CD4-positive, alpha-beta T cell treated with Interleukin-2 at 100 ng/mL for 4 hours (primary cell): Measurements from ENCODE around the gene RAI14.
"Not testable (repeated sequence)": the region's sequence is repeated elsewhere in the genome, so short reads cannot be mapped to it uniquely, and the experiment has no call there.

Source experiments
- DNase-seq: peaks from one replicate; pipeline ENCODE4 v3.0.0-alpha.2; 2020; ENCODE audit warnings: low spot score

RAI14 gene

GRCh38 chr5:34770486-34770885 lies 114.4 kb downstream of the RAI14 start:
- DNase-seq, result no peak

DNA sequence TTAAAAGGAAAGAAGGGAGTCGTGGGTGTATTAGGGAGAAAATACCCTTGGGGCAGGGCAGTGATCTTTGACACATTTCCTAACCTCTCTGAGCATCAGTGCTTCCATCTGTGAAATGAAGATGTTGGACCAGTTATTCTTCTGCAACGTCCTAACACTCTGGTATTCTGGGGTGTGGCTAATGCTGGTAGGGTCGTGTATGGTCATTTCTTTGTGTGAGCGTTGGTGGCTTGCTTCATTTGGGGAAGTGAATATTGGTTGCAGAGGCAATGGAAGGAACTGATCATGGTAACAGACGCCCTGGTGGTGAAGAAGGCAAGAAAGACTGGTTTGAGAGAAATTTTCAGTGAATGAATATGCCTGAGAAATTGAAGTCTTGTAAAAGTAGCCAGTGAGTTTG lies 114.9 kb downstream of the RAI14 start:
- no peak for DNase-seq

DNA sequence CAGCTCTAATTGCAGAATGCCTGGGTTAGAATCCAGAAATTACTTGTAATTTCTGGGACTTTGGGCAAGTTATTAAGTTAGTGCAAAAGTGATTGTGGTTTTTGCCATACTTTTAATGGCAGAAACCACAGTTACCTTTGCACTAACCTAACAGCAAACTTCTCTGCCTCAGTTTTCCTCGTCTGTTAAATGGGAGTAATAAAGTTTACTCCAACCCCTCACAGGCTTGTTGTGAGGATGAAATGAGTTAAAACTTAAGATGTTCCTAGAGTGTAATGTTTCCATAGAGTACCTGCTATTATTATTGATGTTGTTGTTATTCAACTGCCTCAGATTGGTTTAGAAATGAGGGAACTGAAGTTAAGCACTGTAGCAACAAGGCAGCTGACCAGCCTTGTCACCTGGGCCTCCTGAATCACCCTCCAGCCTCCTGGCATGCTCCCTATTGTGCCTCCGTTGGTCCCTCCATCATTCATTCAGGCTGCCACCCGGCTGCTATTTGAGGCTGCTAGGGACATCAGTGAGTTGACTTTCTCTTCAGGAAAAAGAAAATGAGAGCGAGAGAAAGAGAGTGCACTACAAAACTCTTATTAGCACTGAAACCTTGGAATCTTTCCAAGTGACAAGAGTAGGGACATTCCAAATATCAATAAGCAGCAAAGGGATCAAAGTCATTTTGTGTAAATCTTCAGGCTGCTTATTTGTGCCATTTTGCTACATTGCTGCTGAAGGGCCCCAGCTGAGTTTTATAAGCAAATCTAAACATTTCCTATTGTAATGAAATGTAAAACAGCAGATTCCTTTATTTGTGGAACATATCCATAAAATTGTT lies 116.4 kb downstream of the RAI14 start:
- DNase-seq, result no peak

DNA sequence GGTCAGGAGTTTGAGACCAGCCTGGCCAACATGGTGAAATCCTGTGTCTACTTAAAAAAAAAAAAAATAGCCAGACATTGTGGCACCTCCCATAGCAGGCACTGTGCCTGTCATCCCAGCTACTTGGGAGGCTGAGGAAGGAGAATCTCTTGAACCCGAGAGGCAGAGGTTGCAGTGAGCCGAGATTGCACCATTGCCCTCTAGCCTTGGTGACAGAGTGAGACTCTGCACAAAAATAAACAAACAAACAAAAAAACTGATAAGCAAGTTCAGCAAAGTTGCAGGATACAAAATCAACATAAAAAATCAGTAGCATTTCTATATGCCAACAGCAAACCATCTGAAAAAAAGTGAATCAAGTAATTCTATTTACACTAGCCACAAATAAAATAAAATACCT lies 118.0 kb downstream of the RAI14 start:
- DNase-seq, result no peak

DNA sequence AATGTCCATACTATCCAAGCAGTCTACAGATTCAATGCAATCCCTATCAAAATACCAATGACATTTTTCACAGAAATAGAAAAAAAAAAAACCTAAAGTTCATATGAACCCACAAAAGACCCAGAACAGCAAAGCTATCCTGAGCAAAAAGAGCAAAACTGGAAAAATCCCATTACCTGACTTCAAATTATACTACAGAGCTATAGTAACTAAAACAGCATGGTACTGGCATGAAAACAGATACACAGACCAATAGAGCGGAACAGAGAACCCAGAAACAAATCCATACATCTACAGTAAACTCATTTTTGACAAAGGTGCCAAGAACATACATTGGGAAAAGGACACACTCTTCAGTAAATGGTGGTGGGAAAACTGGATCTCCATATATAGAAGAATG lies 118.5 kb downstream of the RAI14 start:
- not testable (repeated sequence) for DNase-seq

DNA sequence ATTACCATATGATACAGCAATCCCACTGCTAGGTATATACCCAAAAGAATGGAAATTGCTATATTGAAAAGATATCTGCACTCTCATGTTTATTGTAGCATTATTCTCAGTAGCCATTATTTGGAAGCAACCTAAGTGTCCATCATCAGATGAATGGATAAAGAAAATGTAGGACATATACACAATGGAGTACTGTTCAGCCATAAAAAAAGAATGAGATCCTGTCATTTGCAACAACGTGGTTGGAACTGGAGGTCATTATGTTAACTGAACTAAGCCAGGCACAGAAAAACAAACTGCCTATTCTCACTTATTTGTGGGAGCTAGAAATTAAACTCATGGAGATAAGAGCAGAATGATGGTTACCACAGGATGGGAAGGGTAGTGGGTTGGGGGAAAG lies 119.8 kb downstream of the RAI14 start:
- DNase-seq, result no peak

- no peak for DNase-seq
Measured at GRCh38 chr5:34778091-34778850, 122.1 kb downstream of the RAI14 start.

DNA sequence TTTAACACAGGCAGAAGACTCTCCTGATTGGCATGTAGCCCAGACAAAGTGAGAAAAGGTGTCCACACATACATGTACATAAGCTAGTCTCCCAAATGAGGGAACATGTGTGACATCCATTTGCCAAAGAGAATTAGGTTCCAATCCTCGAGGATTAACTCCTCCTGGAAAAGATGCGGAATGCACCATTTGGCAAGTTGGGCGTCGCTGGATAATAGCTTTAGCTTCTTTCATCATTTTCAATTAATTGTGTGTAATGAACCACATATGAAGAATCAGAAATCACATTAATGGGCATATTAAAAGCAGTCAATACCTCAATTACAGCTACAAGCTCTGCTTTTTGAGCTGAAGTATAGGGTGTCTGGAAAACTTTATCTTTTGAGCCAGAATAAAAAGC lies 127.8 kb downstream of the RAI14 start:
- not testable (repeated sequence) for DNase-seq

- no peak for DNase-seq
Measured at GRCh38 chr5:34787035-34787434, 130.9 kb downstream of the RAI14 start.

GRCh38 chr5:34789021-34789531 lies 132.9 kb downstream of the RAI14 start:
- no peak for DNase-seq

DNA sequence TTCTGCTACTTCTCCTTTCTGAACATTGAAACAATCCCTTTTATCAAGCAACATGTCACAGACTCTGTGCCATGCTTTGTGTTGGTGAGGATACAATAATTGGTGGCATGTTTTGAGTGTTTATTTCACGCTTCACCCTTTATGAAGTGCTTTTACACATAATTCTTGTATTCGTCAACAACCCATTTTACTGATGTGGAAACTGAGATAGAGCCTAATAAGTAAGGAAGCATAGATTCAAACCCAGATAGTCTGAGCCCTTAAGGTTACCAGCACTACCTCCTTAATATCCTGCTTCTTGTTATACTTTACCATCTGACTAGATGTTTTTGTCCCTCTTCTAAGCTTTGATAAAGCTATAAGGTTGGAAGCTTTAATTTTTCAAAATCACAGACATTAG lies 133.5 kb downstream of the RAI14 start:
- no peak for DNase-seq

DNA sequence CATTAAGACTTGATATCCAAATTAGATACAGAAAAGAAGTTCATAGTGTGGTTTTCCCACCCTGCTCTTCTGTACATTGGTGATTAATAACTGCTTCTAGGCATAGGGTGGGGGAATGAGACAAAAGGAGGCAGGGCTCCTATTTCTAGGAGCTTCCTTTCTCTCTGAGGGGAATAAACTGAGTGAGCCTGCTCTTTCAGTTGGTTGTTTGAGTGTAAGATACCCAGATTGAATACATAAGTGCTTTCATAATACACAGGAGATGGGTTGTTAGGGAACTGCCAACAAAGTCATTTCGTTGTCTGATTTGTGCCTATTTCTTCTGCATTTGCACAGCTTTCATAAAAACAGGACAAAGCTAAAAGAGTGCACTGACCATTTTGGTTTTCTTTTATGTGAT lies 133.9 kb downstream of the RAI14 start:
- DNase-seq, result no peak

DNA sequence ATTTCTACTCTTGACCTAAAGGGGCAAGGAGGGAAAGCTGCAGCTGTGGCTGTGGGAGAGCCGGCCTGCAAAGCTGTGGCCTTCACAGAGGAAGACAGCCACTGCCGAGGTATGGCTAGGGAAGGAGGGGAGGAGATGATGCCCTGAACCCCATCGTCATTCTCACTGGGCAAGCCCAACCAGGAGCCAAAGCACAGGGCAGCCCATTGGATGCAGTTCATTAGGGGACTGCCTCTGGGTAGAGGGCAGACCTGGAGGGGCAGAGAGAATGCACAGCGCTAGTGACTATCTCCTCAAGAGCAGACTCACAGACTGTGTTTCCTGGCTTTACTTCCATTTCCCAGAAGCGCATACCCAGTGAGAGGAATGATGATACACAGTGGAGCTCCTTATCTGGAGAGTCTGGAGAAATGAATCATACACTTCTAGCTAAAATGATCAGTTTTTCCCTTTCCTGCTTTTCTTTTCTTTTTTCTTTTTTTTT lies 135.7 kb downstream of the RAI14 start:
- no peak for DNase-seq

GRCh38 chr5:34802834-34803563 lies 146.9 kb downstream of the RAI14 start:
- DNase-seq, result no peak

GRCh38 chr5:34803974-34804732 lies 148.0 kb downstream of the RAI14 start:
- DNase-seq, result no peak

- DNase-seq, result no peak
Measured at GRCh38 chr5:34804913-34805312, 148.8 kb downstream of the RAI14 start.

- DNase-seq, result no peak
Measured at GRCh38 chr5:34806532-34806931, 150.4 kb downstream of the RAI14 start.

DNA sequence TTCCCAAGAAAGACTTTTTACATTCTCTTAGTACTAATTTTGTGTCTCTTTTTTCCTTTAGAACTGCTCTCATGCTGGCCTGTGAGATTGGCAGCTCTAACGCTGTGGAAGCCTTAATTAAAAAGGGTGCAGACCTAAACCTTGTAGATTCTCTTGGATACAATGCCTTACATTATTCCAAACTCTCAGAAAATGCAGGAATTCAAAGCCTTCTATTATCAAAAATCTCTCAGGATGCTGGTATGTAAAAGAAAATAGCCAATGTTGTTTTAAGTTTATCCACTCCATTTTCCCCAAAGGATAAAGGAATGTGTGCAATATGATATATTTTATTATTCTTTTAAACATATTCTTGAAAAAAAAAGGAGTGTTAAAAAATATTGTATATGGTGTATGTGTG lies 155.6 kb downstream of the RAI14 start:
- DNase-seq, result no peak

GRCh38 chr5:34813509-34813908 lies 157.4 kb downstream of the RAI14 start:
- no peak for DNase-seq

DNA sequence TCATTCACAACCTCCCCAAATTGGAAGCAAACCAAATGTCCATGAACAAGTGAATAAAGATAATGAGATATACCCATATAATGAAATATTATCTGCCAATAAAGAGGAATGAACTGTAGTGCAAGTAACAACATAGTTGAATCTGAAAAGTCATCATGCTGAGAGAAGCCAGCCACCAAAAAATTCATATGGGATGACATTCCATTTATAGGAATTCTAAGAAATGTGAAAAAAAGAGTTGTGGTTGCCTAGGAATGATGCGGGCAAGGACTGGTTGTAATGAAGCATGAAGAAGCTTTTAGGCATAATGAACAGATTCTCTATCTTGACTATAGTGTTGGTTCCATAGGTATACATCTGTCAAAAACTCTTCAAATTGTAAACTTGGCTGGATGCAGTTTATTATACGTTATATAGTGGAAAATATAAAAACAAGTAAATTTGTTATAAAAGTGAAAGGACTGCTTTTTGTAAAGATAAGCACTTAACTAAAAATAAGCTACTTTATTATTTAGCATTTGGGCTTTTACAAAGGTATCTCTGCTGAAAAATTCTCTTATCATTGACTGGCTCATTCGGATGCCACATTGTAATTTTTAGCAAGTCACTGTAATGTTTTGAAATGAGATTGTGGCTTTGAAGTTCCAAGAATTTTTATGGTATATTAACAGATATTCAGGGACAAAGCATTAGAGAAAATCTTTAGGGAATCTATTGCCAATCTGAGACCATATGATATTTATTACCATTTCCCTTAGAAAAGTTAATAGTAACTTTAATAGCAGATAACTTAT lies 161.6 kb downstream of the RAI14 start:
- no peak for DNase-seq

DNA sequence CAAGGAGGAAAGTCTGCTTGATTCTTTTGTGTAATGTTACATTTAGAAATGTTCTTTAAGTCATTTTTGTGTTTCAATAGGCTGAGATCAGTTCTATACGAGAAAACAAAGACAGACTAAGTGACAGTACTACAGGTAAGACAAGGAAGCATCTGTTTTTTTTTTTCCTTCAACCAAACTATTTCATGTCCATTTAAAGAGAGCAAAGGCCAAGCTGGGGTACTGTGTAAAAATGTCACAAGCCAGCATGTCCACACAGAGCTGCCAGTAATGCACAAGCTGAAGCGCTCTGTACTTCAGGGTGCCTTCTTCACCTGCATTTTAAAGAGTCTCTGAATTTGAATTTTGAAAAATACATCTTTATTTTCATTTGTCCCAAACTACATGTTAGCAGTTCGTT lies 162.6 kb downstream of the RAI14 start:
- no peak for DNase-seq
